SKM-1 treated with dmso at 0.1 percent for 144 hours (cell line): ENCODE results near the gene SPDYE16.
A peak's percentile ranks its signal among the peaks of the same experiment; 100 is the strongest.
"Not testable (repeated sequence)": the region's sequence is repeated elsewhere in the genome, so short reads cannot be mapped to it uniquely, and the experiment has no call there.

Experiments used
- DNase-seq: peaks from one replicate; lab custom pipeline; 2025; ENCODE audit not compliant: unreplicated experiment; lab: John Stamatoyannopoulos, UW

The SPDYE16 gene

DNA sequence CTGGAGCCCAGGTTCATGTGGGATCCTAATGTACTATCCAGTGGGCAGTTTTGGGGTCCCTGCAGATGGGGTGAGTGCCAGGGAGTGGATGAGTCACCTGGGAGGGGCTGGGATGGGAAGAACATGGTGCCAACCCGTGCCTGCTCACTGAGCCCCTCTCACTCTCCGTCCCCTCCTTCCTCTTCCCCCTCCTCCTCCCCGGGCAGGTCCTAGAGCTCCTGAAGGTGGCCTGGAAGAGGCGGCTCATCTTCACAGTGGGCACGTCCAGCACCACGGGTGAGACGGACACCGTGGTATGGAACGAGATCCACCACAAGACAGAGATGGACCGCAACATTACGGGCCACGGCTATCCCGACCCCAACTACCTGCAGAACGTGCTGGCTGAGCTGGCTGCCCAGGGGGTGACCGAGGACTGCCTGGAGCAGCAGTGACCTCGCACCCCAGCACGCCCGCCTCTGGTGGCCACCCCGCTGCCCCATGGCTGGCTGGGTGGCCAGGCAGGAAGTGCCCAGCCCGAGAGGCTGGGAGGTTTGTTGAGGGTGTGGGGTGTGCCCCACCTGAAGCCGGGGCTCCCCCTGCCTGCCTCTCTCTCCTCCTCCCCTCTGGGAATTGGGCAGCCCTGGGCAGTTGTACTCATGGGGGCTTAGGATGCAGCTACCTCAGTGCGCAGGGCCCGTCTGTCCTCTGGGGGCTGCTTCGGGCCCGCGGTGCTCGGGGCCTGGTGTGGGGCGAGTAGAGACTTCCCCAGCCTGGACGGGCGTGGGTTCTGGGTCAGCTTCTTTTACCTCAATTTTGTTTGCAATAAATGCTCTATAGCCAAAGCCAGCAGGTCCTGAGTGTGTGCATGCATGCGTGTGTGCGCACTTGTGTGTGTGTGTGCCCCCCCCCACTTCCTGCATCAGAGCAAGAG lies 37.7 kb downstream of the SPDYE16 start:
- no peak for DNase-seq

DNA sequence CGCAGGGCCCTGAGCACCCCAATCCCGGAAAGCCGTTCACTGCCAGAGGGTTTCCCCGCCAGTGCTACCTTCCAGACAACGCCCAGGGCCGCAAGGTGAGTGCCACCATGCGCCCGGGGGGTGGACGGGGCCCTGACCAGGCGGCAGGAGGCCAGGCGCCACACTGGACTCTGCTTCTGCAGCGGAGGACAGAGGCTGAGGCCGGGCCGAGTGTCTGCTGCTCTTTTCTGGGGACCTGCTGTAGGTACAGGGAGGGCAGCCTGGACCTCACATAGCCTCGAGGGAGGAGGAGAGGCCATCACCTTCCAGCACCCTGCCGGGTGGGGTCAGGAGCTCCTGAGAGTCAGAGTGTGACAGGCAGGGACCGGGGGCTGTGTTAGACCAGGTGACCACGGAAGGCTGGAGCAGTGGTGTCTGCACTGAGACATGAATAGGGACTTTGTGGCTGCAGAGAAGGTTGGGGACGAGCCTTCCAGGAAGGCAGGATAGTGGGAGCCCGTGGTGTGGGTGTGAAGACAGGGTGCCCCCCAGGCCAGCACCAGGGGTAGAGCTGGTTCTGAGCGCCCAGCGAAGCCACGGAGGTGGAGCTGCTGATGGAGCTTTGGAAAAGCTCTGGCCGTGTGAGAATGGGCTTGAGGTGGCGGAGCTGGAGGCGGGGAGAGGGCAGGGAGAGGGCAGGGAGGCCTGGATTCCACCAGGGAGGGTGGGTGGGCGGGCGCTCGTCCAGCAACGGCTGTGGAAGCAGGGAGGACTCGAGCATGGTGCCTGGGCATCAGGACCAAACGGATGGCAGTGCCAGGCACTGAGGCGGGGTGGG lies 38.5 kb downstream of the SPDYE16 start:
- DNase-seq, result not testable (repeated sequence)

- not testable (repeated sequence) for DNase-seq
Observed at GRCh38 chr7:76503244-76503643, 39.9 kb downstream of the SPDYE16 start.

DNA sequence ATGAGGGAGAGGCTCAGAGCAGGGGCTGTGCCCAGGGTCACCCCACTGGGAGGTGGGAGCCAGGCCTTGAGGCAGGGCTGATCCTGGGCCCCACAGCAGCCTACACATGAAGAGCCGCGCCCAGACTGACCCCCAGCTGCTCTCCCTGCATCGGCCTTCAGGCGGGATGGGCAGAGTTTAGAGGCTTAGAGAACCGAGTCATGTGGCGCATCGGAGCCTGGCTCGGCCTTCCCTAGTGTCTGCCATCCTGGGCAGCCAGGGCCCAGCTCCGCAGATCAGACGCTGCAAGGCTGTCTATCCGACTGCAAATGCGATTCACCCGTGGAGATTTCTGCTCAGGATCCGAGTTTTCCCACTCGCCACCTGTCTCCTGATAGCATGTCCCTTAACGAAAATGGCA lies 40.3 kb downstream of the SPDYE16 start:
- DNase-seq, result not testable (repeated sequence)

DNA sequence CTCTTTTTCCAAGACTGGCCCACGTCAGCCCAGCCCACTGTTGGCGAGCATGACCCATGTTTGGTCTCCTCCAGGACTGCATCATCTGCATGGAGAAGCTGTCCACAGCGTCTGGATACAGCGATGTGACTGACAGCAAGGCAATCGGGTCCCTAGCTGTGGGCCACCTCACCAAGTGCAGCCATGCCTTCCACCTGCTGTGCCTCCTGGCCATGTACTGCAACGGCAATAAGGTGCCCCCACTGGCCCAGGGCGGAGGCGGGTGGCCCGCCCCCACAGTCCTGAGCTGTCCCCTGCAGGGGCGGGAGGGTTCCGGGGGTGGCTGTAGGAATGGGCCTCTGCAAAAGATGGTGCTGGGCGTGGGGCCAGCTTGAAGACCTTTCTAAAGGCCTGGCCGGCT lies 40.9 kb downstream of the SPDYE16 start:
- DNase-seq, result not testable (repeated sequence)

- not testable (repeated sequence) for DNase-seq
Observed at GRCh38 chr7:76499924-76500241, 43.2 kb downstream of the SPDYE16 start.

- DNase-seq, result not testable (repeated sequence)
Observed at GRCh38 chr7:76499201-76499923, 43.7 kb downstream of the SPDYE16 start.

- not testable (repeated sequence) for DNase-seq
Observed at GRCh38 chr7:76498583-76499200, 44.4 kb downstream of the SPDYE16 start.

DNA sequence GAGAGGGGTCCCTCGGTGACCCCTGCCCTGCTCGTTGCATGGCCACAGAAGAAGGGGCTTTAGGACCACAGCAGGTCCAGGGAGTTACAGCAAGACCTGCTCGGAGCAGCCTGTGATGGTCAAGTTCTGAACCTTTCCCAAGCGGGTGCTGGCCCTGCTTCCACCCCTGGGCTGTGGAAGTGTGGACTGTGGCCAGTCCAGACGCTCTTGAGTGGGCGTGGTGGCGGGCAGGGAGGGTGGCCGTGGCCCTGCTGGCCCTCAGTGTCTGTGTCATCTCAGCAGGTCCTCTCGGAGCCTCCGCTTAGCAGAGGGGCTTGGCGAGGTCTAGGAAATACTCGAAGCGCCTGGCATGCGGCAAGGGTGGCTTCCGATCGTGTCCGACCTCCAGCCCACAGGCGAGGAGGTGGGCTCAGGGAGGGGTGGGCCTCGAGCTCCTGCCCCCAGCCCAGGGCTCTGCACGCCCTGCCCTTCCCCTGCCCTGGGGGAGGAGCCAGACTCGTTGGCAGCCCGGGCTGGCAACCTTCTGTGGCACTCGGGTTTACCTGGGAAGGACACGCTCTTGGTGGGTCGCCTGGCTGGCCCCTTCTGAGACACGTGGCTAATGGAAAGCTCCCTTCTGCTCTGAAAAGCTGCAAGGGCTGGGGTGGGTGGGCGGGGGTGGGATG lies 45.0 kb downstream of the SPDYE16 start:
- not testable (repeated sequence) for DNase-seq

DNA sequence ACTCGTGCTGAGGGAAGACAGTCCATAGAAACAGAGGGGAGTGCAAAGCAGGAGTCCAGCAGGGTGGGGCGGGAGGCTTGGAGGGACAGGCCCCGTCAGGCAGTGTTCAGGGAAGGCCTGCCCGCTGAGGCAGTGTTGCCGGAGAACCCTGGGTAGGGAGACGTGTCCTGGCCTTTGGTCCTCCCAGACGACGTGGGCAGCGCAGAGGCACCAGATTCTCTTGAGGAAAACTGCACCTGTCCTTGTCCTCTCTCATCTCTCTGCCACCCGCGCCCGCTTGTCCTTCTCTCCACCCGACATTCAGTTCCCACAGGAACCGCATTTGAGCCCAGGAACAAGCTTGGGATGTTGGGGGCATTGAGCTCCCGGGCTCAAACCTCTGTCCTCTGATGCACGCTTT lies 47.4 kb downstream of the SPDYE16 start:
- not testable (repeated sequence) for DNase-seq

- DNase-seq, result not testable (repeated sequence)
Observed at GRCh38 chr7:76492139-76492538, 51.0 kb downstream of the SPDYE16 start.

DNA sequence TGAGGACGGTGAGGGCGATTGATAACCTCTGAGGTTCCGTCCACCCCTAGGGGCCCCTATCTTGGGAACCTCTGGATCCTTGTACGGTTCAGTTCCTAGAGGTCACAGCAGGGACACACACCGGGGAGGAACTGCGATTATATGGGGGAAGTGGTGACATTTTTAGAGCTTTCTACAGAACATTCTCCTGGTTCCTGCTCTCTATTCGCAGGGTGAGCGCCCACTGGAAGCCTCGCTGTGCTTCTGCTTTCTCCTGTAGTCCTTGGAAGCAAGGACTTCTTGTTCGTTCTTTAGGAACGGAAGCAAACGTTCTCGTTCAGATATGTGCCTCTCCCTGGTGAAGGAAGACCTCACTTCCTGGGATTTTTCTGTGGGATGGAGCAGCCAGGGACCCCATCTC lies 55.1 kb downstream of the SPDYE16 start:
- DNase-seq, result peak; percentile 10

- DNase-seq, result not testable (repeated sequence)
Observed at GRCh38 chr7:76486618-76487017, 56.5 kb downstream of the SPDYE16 start.

DNA sequence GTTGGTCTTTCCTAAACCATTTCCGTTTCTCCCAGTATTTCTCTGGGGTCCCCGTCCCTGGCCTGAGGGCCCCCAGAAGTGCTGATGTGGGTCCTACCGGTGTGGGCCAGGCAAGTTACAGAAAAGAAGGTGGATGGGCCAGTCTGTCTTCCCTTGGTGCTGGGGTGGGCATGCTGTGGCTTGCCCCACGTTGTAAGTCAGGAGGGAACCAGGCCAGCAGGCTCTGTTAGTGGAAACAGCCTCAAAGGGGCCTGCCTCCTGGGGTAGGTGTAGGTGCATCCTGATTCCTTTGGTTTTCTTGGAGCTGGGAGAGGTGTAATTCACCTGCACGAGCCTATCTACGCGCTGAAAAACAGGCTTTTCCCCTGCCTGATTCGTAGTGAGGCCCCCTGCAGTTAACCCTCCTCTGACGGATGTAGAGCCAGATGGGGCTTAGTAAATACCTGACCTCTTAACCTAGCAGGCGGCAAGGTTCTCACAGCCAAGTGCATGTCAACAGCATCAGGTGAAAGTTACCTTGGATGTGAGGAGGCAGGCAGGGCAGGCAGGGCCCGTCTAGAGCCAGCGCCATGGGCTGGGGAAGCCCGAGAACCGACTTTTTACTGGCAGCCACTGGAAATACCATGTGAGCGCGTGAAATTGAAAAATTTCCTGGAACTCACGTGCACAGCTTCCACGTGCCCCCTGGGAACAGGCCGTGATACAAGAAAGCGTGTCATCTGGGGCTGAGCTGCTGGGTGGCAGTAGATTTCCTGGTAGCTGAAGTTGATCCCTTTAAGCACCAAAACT lies 57.1 kb downstream of the SPDYE16 start:
- DNase-seq, result not testable (repeated sequence)

- not testable (repeated sequence) for DNase-seq
Observed at GRCh38 chr7:76484456-76484855, 58.6 kb downstream of the SPDYE16 start.

DNA sequence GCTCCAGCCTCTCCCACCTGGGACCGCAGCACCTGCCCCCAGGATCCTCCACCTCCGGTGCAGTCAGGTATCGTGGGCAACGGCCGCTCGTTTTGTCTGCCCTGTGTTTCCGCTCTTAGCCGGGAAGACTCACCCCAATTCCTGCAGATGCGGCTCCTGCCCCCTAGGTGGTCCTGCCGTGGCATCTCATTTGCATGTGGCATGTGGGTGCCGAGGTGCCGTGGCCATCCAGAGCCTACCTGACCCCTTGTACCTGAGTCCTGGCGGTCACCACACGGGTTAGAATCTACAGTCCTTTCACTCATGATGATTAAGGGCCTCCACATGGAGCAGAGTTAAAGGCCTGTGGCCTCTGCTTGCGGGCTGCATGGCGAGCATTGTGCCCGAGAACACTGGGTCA lies 60.0 kb downstream of the SPDYE16 start:
- DNase-seq, result not testable (repeated sequence)

DNA sequence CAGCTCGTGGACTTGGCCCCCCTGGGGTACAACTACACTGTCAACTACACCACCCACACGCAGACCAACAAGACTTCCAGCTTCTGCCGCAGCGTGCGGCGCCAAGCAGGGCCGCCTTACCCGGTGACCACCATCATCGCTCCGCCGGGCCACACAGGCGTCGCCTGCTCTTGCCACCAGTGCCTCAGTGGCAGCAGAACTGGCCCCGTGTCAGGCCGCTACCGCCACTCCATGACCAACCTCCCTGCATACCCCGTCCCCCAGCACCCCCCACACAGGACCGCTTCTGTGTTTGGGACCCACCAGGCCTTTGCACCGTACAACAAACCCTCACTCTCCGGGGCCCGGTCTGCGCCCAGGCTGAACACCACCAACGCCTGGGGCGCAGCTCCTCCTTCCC lies 60.4 kb downstream of the SPDYE16 start:
- not testable (repeated sequence) for DNase-seq
